ENCODE measurements around the gene SYP.
A peak's percentile ranks its signal among the peaks of the same experiment; 100 is the strongest.

The SYP gene

DNA sequence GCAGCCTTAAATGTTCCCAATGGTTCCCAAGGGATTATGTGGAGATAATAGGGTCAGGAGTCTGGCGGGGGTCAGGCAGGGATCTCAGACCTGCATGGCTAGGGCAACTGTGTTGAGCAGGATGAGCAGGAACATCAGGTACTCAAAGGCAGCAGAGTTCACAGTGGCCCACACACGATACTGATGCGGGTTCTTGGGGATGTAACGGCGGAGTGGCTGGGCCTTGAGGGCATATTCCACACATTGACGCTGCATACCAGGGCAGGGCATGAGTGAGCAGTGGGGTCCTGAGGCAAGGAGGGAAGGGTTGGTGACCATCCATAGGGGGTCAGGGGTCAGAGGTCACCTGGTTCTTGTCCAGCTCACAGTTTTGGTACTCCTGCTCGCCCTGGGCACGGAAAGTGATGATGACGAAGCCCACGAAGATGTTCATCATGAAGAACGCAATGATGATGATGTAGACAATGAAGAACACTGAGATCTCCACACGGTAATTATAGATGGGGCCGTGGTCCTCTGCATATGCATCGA lies 15.1 kb upstream of the SYP start:
- DNase-seq = no peak

DNA sequence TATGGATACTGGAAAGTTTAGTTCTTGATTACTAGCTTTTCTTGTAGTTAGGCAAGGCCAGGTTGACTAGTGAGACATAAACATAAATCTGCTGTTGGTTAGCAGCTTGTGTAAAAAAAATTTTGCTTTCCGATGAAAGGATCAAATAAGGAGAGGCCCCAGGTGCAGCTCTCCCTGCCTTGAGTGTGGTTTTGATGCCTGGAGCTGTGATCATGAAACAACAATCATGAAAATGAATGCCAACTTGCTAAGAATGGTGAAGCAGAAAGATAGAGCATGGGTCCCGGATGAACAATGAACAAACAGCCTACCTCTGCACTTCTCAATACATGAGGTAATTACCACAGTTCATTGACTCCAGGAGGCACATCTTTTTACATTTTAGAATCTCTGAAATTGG lies 14.4 kb upstream of the SYP start:
- DNase-seq = no peak

DNA sequence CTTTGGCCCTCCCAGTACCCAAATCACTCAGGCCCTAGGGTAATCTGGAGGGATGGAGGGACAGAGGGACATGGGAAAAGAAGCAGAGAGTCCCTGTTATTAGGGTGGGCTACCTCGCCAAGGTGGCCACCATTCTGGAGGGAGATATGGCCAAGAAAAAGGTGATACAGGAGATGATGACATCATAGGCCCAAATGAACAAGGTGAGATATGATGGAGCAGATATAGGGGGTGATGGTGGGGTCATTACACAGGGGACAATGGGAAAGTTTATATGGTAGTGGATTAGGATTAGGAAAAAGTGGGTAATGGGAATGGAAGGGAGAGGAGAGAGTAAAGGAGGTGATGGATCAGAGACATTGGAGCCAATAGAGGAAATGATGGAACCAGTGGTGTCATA lies 12.9 kb upstream of the SYP start:
- no peak for DNase-seq

- no peak for DNase-seq
These were observed 12.2 kb upstream of the SYP start for GRCh38 chrX:49212209-49212608.

DNA sequence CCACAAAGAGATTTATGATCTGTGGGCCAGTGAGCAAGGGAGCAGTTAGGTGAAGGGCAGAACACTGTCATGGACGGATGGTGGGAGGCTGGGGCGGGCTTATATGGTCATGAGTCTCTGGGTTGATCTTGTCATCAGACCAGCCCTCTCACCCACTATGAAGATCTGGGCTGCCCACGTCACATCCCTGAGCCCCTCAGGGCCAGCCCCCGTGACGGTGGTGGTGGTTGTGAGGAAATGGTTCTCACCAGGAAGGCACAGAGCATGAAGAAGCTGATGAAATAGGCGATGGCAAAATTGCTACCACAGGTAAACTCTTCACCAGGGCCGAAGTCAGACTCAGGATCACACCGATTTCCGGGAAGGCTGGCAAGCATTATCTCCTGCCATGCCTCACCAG lies 11.1 kb upstream of the SYP start:
- DNase-seq = no peak

DNA sequence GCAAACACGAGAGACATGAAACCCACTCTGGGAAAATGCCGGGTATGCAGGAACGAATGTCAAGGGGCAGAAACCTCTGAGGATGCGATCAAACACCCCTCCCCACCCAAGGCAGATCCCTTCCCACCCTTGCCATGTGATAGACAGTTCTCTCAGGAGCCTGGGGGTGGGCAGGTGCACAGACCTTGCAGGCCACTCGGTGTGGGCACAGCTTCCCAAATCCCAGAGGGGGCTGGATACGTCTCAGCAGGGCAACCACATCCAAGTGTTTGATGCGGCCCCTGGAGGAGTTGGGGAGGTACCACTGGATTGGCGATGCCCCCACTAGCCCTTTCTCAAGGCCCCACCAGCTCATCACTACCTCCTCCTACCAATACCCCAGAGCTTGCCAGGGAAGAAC lies 10.4 kb upstream of the SYP start:
- no peak for DNase-seq

DNA sequence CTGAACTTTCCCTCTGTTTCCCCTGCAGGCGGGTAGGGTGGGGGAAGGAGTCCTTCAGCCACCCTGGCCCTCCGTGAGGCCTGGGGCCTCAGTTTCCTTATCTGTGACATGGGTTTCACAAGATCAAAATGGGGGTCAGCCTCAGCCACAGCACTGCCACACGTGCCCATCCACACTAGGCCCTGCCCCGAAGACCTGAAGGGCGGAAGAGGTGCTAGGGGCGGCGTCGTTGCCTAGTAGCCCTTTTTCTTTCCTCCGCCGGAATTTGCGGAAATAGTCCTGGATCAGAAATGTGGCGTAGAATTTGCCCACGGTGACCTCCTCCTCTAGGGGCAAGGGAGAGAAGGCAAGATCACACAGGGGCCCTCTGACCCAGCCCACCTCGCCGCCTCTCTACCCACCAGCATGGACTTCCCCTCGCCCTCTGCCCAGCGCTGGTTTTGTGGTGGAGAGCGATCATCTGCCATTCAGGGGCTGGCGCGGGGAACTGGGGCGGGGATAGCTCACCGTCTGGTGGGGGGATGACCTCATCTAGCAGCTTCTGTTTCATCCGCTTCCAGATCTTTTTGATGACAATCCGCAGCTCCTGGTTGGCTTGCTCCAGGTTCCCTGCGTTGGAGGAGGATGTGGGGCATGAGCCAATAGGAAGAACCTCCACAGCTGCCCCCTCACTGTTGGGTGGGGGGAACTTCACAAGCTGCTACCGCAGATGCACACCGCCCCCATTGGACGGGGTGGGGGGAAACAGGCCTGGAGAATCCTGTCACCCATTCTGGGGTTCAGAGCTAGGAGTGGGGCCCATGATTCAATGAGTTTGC lies 9.7 kb upstream of the SYP start:
- no peak for DNase-seq

DNA sequence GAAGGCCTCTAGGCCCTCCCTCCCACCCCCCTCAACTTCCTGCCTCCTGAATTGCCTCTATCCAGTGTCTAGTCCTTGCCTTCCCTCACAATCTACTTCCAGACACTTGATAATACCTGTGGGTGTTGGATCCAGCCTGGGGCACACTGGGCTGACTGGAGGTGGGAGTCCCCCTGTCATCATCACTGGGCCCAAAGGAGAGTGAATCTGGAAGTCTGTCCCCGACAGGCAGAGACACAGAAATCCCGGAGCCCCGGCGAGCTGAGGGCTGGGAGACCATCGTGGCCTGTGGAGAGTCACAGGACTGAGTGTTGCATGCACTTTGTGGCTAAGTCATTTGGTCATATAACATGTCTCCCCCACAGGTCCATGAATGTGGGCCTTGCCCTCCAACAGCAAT lies 8.4 kb upstream of the SYP start:
- DNase-seq = no peak

DNA sequence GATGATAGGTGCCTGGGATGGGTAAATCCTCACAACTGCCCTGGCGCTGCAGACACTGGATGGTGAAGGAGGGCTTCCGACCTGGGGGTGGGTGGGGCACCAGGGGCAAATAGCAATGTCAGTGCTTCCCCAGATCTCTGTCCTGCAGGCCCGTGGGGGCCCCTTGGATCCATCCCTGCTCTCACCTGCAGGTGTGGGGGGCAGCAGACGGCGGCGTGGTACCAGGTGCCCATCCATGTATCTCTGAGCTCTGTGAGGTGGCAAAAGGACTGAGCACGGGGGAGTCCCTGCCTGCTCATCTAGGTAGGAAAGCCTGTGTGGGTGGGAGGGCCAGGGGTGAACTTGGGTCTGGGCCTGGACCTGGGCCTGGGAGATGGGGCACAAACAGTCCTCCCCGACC lies 6.5 kb upstream of the SYP start:
- DNase-seq = no peak

DNA sequence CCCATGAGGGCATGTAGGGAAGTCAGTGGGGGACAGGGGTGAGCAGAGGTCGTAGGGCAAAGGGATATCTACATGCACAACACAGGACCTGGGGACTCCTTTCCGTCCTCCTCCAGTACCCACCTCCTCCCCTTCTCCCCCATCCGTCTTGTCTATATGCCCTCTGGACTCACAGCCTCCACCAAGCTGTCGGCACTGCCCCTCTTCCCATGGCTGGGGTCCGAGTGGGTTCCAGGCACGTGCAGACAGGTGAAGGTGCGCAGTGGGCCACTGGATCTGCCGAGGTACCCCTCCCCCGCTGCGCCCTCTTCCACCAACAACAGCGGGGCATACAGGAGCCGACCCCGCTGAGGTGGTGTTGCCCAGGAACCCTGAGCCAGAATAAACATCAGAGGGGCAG lies 5.5 kb upstream of the SYP start:
- DNase-seq = no peak

DNA sequence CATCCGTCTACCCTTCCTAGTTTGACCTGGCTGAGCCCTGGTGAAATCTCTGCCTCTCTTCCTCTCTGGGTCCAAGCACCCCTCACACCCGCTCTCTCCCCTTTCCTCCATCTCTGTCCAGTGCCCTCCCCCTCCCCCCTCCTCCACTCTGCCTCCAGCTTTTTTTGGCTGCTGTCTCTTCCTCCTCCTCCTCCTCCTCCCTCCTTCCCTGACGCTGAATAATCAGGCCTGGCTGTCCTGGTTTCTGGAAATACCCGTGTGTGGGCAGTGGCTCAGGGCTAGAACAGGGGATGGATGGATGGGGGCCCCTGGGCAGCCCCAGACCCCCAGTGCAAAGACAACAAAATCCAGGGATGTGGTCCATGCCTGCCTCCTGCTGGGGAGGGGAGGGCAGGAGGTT lies 4.7 kb upstream of the SYP start:
- no peak for DNase-seq

GRCh38 chrX:49204017-49204416 lies 4.0 kb upstream of the SYP start:
- DNase-seq = no peak

GRCh38 chrX:49203536-49203935 lies 3.5 kb upstream of the SYP start:
- no peak for DNase-seq

DNA sequence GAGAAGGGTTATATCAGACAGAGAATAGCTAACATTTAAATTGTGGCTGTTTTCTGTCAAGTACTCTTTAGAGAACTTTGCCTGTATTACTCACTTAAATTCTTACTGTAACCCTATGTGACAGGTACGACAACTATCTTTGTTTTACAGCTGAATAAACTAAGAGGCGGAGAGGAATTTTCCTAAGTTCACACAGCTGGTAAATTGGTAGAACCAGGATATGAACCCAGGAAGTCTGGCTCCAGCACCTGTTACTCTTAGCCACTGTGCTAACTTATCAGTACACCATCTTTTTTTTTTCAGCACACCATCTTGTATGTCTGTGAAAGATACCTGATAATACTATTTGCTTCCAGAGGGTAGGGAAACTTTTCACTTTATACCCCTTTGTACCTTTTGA lies 2.0 kb upstream of the SYP start:
- no peak for DNase-seq

DNA sequence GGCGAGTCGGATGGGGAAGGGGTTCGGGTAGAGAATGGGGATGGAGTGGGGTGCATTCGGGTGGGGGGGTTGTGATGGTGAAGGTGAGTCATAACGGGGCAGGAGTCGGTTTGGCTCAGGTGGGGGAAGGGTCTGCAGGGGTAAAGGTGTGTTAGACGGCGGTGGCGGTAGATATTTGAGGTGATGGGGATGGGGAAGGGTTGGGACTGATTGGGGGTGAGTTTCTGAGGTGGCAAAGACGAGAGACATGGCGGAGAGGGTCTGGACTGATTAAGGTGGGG lies 738 bp downstream of the SYP start:
- no peak for DNase-seq

DNA sequence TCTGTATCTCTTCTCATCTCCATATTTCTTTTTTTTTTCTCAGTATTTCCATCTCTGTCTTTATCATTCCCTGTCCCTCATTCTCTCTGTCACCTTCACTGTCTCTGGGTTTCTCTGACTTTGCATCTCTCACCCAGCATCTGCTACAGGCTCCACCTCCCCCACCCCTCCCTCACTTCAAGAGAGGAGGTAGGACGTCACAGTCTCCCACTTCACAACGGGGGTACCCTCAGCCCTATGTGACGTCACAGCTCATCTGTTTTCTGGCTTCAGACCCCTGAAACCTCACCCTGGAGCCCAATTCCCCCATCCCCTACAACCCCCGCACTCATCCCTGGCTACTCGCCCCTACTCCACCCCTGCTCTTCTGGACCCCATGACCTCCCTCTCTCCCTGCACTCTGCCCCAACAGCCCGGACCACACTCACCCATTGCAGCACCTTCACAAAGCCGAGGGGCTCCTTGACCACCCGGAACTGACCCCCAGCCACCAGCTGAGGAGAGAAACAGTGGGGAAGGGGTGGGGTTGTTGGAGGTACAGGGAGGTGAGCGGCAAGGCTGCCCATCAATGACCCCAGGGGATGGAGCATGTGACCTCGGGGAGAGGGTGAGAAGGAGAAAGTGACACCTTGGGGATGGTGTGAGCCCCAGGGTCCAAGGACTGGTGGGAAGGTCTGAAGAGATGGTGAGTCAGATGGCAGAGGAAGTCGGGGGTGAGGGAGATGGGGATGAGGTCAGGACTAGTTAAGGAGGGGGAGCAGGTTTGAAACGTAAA lies 1.3 kb downstream of the SYP start:
- DNase-seq = no peak

- no peak for DNase-seq
These were observed 2.4 kb downstream of the SYP start for GRCh38 chrX:49197543-49198087.

- no peak for DNase-seq
These were observed 6.4 kb downstream of the SYP start for GRCh38 chrX:49193542-49193964.

DNA sequence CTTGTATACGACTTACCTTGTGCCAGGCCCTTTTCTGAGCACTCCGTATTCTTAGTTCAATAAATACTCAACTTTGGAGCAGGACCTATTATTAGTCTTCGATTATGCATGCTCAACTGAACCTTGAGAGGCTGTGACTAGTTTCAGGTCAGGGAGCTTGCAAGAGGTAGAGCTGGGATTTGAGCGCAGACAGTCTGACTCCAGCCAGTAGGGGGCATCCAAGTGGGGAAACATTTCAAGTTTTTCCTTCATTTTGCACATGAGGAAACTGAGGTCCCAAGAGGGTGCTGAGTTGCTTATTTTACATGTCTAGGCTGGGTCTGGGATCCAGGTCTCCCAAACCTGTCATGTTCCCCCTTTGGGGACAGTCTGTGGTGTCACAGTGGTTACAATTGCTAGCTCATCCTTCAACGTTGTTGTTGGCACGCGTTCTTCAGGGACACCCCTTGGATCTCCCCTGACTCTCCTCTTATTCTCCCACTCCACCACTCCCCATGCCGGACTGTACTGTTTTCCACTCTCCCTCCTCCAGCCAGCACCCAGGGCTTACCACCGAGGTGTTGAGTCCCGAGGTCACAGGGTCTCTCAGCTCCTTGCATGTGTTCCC lies 7.2 kb downstream of the SYP start:
- no peak for DNase-seq

DNA sequence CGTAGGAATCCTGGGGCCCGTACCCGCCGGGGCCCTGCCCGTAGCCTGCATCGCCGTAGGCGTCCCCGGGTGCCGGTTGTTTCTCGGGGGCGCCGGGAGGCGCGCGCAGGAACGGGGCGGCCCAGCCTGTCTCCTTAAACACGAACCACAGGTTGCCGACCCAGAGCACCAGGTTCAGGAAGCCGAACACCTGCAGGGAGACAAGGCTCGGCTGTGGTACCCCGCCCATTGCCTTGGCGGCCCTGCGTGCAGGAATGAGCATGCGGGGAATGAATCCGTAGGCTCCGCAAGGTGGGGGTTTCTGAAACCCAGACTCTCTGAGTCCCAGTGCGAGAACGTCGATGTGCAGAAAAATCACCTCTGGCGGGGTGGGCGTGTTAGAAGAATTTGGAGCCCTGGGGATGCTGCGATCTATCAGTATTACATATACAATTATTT lies 8.4 kb downstream of the SYP start:
- DNase-seq = no peak

DNA sequence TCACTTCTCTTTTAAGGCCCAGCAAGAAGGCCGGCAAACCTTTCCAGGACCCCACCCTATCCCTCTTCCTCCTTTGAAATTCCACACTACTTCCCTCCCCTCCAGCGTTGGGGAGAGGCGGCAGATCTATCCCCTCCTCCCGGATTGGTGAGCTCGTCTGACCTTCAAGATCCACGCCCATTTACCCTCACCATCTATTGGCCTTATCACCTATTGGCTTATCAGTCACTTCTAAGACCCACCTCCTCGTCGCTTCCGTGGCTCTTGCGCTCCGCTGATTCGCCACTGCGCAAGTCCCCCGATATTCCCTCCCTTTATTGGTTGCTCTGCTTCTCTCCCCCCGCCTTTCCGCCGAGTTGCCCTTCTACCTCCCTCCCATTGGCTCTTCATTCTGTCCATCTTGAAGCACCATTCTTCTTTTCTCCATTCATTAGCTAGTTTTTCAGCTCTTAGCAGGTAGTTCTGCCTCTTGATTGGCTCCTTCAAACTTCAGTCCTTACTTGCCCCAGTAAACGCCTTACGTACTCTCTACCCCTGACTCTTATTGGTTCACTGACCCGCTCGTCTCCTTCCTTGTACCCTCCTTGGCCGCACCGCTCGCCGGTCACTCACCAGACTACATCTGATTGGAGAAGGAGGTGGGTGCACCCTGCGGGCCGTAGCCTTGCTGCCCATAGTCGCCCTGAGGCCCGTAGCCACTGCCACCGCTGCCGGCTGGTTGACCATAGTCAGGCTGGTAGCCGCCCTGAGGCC lies 9.0 kb downstream of the SYP start:
- peak; percentile 95 for DNase-seq

DNA sequence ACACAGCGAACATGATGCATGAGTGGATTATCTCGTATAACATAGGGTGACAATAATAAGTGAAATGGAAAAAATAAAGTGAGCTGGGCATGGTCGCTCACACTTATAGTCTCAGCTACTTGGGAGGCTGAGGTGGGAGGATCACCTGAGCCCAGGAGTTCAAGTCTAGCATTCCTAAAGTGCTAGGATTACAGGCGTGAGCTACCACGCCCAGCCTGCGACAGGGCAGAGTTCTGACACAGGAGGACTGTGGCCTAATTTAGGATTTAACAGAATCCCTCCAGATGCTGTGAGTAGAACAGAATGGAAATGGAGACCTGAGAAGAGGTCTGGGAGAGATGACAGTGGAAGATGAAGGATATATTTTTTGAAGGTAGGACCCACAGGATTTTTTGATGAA lies 10.4 kb downstream of the SYP start:
- DNase-seq = no peak

GRCh38 chrX:49188468-49189076 lies 11.4 kb downstream of the SYP start:
- no peak for DNase-seq
